Anterior cingulate cortex (tissue), 58 donors: ENCODE data around the gene COL23A1.
"Not testable (repeated sequence)": the region's sequence is repeated elsewhere in the genome, so short reads cannot be mapped to it uniquely, and the experiment has no call there.

Source experiments
- DNase-seq, 58 donors: peaks; one replicate each; lab custom pipeline; 2025; lab: John Stamatoyannopoulos, UW

Gene COL23A1

DNA sequence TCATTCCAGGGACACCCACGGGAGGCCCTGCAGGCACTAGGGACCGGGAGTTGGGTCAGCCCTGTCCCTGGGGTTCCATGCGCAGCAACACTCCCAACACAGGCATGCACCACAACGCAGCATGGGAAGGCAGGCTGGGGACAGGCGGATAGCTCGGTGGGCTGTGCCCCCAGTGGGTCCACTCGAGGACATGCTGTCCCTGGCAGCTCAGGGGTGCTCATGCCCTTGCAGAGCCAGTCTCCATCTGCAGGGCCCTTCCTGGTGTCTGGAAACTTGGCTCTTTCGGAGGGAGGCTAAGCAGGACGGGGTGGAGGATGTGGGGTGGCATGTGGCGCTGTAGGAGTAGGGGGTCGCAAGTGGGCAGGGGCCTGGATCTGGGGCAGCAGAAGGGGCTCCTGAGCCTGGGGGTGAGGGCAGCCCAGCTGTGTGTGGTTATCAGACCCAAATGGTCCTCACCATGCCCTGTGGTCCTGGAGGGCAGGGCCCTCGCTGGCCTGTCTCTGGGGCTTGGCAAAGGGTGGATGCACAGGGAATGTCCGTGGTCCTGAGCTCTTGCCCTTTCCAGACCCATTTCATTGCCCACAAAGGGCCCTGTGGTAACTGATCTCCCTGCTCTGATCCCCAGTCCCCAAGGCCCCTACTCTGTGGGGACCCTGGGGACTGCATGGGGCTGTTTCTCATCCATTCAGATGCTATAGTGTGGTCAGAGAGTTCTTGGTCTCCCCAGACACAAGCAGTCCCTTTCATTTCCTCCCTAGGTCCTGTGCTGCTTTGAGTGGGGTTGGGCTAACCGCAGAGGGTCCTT lies 267.3 kb downstream of the COL23A1 start:
- no peak for DNase-seq

DNA sequence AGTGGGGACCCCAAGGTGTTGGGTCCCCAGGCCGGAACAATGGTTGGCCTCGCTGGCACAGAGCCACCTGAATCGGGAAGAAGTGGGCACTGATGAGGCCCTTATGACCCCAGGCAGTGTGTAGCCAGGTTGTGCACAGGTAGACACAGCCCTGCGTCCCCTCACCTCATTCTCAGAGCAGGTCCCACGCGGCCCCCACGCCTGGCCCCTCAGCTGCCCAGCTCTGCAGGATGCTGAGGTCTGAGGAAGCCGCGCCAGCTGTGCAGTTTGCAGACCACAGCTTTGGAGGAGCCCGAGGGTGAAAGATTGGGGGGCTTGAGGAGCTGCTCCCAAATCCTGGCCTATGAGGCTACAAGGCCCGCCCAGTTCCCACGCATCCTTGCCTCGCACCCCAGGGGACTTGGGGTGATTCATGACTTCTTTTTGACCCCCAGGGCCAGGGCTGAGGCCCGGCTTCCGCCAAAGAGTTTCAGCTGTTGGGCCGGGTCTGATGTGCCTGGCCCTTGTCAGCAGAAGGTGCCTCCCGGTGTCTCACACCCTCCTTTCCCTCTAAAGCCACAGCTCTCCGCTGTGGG lies 269.8 kb downstream of the COL23A1 start:
- no peak for DNase-seq

- no peak for DNase-seq
Measured at GRCh38 chr5:178319541-178320041, 270.6 kb downstream of the COL23A1 start.

GRCh38 chr5:178318893-178319292 lies 271.3 kb downstream of the COL23A1 start:
- no peak for DNase-seq

GRCh38 chr5:178318382-178318781 lies 271.8 kb downstream of the COL23A1 start:
- no peak for DNase-seq

GRCh38 chr5:178317727-178318126 lies 272.5 kb downstream of the COL23A1 start:
- DNase-seq: not testable (repeated sequence)

- DNase-seq: no peak
Measured at GRCh38 chr5:178314961-178315820, 275.0 kb downstream of the COL23A1 start.

GRCh38 chr5:178314061-178314660 lies 276.0 kb downstream of the COL23A1 start:
- no peak for DNase-seq

DNA sequence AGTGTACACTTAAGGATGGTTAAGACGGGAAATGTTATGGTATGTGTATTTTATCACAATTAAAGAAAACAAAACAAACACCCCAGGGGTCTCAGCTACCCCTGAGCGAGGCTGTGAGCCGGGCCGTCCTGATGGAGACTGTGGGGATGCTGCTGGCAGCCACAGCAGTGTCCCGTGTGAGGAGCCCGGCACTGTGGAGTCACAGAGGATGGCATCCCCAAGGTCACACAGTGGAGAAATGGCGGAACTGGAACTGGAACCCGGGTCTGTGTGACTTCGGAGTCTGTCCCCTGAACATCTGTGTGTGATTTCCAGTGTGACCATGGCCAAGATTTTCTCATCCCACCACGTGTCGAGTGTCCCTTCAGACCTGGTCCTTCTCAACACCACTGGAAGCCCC lies 276.9 kb downstream of the COL23A1 start:
- no peak for DNase-seq

DNA sequence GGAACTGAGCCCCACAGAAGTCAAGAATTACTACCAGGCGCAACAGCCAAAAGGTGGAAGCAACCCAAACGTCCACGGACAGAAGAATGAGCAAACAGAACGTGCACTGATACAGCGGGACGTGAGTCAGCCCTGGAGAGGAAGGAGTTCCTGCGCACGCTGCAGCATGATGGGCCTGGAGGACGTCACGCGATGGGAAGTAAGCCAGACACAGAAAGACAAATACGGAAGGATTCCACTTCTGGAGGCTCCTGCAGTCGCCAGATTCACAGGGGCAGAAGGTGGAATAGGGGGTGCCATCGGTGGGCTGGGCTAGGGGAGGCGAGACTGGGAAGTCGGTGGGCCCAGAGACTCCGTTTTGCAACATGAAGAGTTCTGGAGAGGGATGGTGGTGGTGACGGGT lies 277.3 kb downstream of the COL23A1 start:
- no peak for DNase-seq

GRCh38 chr5:178310130-178310865 lies 279.9 kb downstream of the COL23A1 start:
- DNase-seq: no peak

- DNase-seq: peak in 1 of 58 donors; percentile 13
Measured at GRCh38 chr5:178309271-178310013, 280.8 kb downstream of the COL23A1 start.

- DNase-seq: no peak
Measured at GRCh38 chr5:178308541-178309092, 281.6 kb downstream of the COL23A1 start.

DNA sequence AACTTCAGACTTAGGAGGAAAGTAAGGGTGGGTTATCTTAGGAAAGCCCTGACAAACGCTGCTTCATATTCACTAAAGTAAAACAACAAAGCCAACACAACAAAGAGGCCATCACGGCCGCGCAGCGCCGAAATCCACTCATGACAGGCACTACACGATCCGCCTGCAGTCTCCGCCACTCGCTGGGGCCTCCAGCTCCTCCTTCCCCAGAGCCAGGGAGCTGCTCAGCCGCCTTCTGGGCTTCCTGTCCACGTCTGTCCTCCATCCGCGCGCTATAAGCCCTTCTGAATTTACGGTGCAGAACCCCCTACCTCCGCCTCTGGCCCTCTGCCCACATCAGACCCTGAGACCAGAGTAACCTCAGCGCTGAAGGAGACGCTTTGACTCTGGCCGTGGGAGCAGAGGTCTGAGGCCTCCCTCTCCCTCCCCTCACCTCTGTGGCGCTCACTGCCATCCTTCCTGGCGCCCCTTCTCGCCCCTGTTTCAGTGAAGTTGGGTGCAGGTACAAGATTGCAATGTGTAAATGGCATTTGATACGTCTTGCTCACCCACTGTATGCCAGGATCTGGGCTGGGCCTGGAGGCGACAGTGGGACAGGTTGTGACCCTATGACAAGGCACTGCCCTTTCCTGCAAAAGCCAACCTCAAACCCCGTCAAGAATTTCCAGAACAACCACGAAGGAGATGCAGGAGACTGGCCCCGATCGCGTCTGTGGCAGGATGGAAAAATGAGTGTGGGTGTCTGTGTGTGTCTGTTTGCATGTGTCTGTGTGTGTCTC lies 282.7 kb downstream of the COL23A1 start:
- no peak for DNase-seq

DNA sequence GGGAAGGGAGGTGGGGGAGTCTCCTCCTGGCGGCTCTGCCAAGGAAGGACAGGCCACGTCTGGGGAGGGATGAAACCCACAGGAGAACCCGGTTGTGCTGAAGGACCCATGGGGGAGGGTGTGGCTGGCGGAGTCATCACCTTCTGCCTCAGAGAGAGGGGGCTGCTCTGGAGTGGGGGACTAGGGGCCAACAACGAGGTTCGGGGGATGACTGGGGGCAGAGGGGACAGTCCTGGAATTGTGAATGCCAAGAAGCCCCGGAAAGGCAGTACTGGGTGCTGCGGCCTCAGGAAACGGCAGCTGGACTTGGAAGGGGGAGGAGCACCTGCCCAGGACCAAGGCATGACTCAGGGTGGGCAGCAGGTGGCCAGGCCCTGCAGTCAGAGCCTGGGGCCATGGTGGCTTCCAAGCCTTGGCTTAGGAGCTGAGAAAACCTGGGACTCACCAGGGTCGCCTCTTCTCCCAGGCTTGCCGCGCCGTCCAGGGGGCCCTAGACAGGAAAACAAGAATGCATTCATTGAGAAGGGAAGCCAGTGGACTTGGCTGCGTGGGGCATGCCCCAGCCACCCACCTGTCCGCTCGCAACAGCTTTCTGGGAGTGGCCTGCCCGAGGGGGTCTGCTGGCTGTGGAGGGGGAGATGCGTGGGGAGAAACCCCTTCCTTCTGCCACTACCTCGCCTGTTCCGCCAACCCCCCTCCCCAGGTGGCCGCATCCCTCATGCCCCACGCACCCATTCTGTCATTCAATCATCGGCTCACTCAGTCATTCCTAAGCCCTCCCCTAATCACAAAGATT lies 283.6 kb downstream of the COL23A1 start:
- no peak for DNase-seq

GRCh38 chr5:178305801-178306200 lies 284.4 kb downstream of the COL23A1 start:
- no peak for DNase-seq
